Activated naive CD8-positive, alpha-beta T cell treated with anti-CD3 and anti-CD28 coated beads, Interleukin-2, amount 10 ng/mL, durations not matched to agents 7 days and 5 days (primary cell): ENCODE data around the gene PRRT1. TPM values are rescaled to one million over a fixed set of nuclear protein-coding genes. Genes with fewer than 3 reads are reported as not detected.
A peak's percentile ranks its signal among the peaks of the same experiment; 100 is the strongest.
"Not testable (repeated sequence)": the region's sequence is repeated elsewhere in the genome, so short reads cannot be mapped to it uniquely, and the experiment has no call there.

Experiments
- ATAC-seq: fragments of 150-1000 bp; cut with Tn5 transposase; one replicate; pipeline ENCODE4 v1.10.0; 2021; ENCODE audit warnings: low read depth, moderate library complexity
- POLR2A ChIA-PET: fragments of 350-600 bp; sonication (Branson Sonifier 250); formaldehyde crosslinking; loops from one replicate; lab custom pipeline; 2021; ENCODE audit warnings: antibody characterized with exemption; lab: Charles Lee
- DNase-seq: peaks from one replicate; pipeline ENCODE4 v3.0.0; 2021
- H3K27ac Mint-ChIP-seq: one replicate; pipeline ENCODE4 v1.8.0; 2022; ENCODE audit warnings: mild to moderate bottlenecking, mixed read lengths
- H3K27me3 Mint-ChIP-seq: one replicate; pipeline ENCODE4 v1.8.0; 2022; ENCODE audit warnings: mild to moderate bottlenecking, moderate library complexity, mixed read lengths
- H3K36me3 Mint-ChIP-seq: one replicate; pipeline ENCODE4 v1.8.0; 2021; ENCODE audit warnings: mild to moderate bottlenecking, mixed read lengths
- H3K4me1 Mint-ChIP-seq: one replicate; pipeline ENCODE4 v1.8.0; 2021; ENCODE audit warnings: mixed read lengths
- H3K4me3 Mint-ChIP-seq: one replicate; pipeline ENCODE4 v1.8.0; 2022; ENCODE audit warnings: mild to moderate bottlenecking, moderate library complexity, mixed read lengths
- H3K9me3 Mint-ChIP-seq: one replicate; pipeline ENCODE4 v1.8.0; 2021; ENCODE audit warnings: mixed read lengths
- total RNA-seq, 2 experiments: library from RNA; stranded (reverse); gene quantifications; one replicate each; pipeline ENCODE4 v1.2.3, GENCODE V29; 2021

Gene PRRT1
- total RNA-seq = 1 to 10 TPM; 1.1 to 1.2 TPM

- Mint-ChIP-seq H3K27me3 (peaks cover 30% of the 10 kb centered on the region), H3K4me3 (peak within 1 kb of the TSS; percentile 67), H3K9me3 (no peaks in the 10 kb centered on the region), H3K4me1 (peaks cover 40% of the 10 kb centered on the region), H3K36me3 (peaks cover 3% of the 10 kb centered on the region), H3K27ac (peak within 1 kb of the TSS; percentile 74)
- ATAC-seq (no peak), DNase-seq (no peak)
- POLR2A ChIA-PET = no interaction called here
Measured at GRCh38 chr6:32151863-32152768, at the start of gene PRRT1. Gene PRRT1 (minus strand): TSS chr6:32151939. CDS start chr6:32151827, 112 bp downstream.

- Mint-ChIP-seq H3K4me1 (peaks cover 4% of the 10 kb centered on the region), H3K9me3 (no peaks in the 10 kb centered on the region), H3K36me3 (no peaks in the 10 kb centered on the region), H3K4me3 (no peak overlapping the region), H3K27me3 (peaks cover 4% of the 10 kb centered on the region), H3K27ac (no peak overlapping the region)
- POLR2A ChIA-PET = no interaction called here
- ATAC-seq (no peak), DNase-seq (no peak)
Measured at GRCh38 chr6:32200711-32201475, 49.2 kb upstream of the PRRT1 start.

- no peak overlapping the region for H3K27ac Mint-ChIP-seq
- ATAC-seq = no peak
Measured at GRCh38 chr6:32198866-32199265, 47.1 kb upstream of the PRRT1 start.

GRCh38 chr6:32198345-32198696, 46.6 kb upstream of the PRRT1 start:
- Mint-ChIP-seq H3K4me3 (no peak overlapping the region), H3K4me1 (peaks cover 23% of the 10 kb centered on the region), H3K27ac (no peak overlapping the region), H3K36me3 (no peaks in the 10 kb centered on the region), H3K27me3 (no peaks in the 10 kb centered on the region), H3K9me3 (no peaks in the 10 kb centered on the region)
- POLR2A ChIA-PET = interaction anchor here (0.6 kb wide), 1 partner anchor 90 kb away, joined by 3 read pairs; no protein-coding TSS in a partner anchor
- DNase-seq (no peak), ATAC-seq (no peak)

More at GRCh38 chr6:32198866-32199265, 47.1 kb upstream of the PRRT1 start:
- DNase-seq = no peak
- no peak overlapping the region for H3K4me3 Mint-ChIP-seq
- no peaks in the 10 kb centered on the region for H3K9me3 Mint-ChIP-seq
- POLR2A ChIA-PET = no interaction called here
- peaks cover 18% of the 10 kb centered on the region for H3K4me1 Mint-ChIP-seq
- no peaks in the 10 kb centered on the region for H3K36me3 Mint-ChIP-seq
- H3K27me3 Mint-ChIP-seq = no peaks in the 10 kb centered on the region

- H3K4me3 Mint-ChIP-seq = peak overlapping the region; percentile 96
Measured at GRCh38 chr6:32196682-32197616, 45.2 kb upstream of the PRRT1 start.

GRCh38 chr6:32195902-32196681, 44.4 kb upstream of the PRRT1 start:
- Mint-ChIP-seq H3K27ac (peak overlapping the region; percentile 98), H3K4me1 (peaks cover 24% of the 10 kb centered on the region), H3K36me3 (peaks cover 9% of the 10 kb centered on the region), H3K9me3 (no peaks in the 10 kb centered on the region), H3K27me3 (no peaks in the 10 kb centered on the region), H3K4me3 (peak overlapping the region; percentile 96)
- ATAC-seq (no peak), DNase-seq (peak; percentile 74)
- POLR2A ChIA-PET = interaction anchor here (0.5 to 2.0 kb wide), 20 partner anchors 15 to 1075 kb away, joined by 3 to 20 read pairs (median 4); partner anchors contain the start of genes AGPAT1, ATF6B, EHMT2 and FKBPL

More at GRCh38 chr6:32196682-32197616, 45.2 kb upstream of the PRRT1 start:
- ATAC-seq (no peak), DNase-seq (no peak)
- POLR2A ChIA-PET = interaction anchor here (0.7 to 1.1 kb wide), 4 partner anchors 8 to 56 kb away, joined by 3 read pairs; no protein-coding TSS in a partner anchor
- no peaks in the 10 kb centered on the region for H3K27me3 Mint-ChIP-seq
- H3K27ac Mint-ChIP-seq = peak overlapping the region; percentile 98
- H3K36me3 Mint-ChIP-seq = peaks cover under 1% of the 10 kb centered on the region
- H3K4me1 Mint-ChIP-seq = peaks cover 24% of the 10 kb centered on the region
- no peaks in the 10 kb centered on the region for H3K9me3 Mint-ChIP-seq

- ATAC-seq (peak; percentile 90), DNase-seq (peak; percentile 100)
- POLR2A ChIA-PET = interaction anchor here (0.5 to 2.0 kb wide), 20 partner anchors 12 to 1076 kb away, joined by 3 to 20 read pairs (median 4); partner anchors contain the start of genes AGPAT1, ATF6B, EHMT2 and FKBPL
- Mint-ChIP-seq H3K9me3 (no peaks in the 10 kb centered on the region), H3K27me3 (no peaks in the 10 kb centered on the region), H3K4me3 (peak overlapping the region; percentile 96), H3K27ac (peak overlapping the region; percentile 98), H3K4me1 (peaks cover 24% of the 10 kb centered on the region), H3K36me3 (peaks cover 12% of the 10 kb centered on the region)
Measured at GRCh38 chr6:32195652-32195901, 43.8 kb upstream of the PRRT1 start.

GRCh38 chr6:32194825-32195651, 43.3 kb upstream of the PRRT1 start:
- no peaks in the 10 kb centered on the region for H3K9me3 Mint-ChIP-seq
- peak overlapping the region; percentile 98 for H3K27ac Mint-ChIP-seq
- ATAC-seq (no peak), DNase-seq (no peak)
- peak overlapping the region; percentile 96 for H3K4me3 Mint-ChIP-seq
- peaks cover 17% of the 10 kb centered on the region for H3K36me3 Mint-ChIP-seq
- peaks cover 24% of the 10 kb centered on the region for H3K4me1 Mint-ChIP-seq
- no peaks in the 10 kb centered on the region for H3K27me3 Mint-ChIP-seq
- POLR2A ChIA-PET = interaction anchor here (0.5 to 2.0 kb wide), 20 partner anchors 13 to 1076 kb away, joined by 3 to 20 read pairs (median 4); partner anchors contain the start of genes AGPAT1, ATF6B, EHMT2 and FKBPL

- POLR2A ChIA-PET = interaction anchor here (2.0 kb wide), 1 partner anchor 21 kb away, joined by 6 read pairs; no protein-coding TSS in a partner anchor
- H3K27ac Mint-ChIP-seq = peak overlapping the region; percentile 98
- H3K9me3 Mint-ChIP-seq = no peaks in the 10 kb centered on the region
- no peaks in the 10 kb centered on the region for H3K27me3 Mint-ChIP-seq
- DNase-seq (no peak), ATAC-seq (no peak)
- H3K4me1 Mint-ChIP-seq = peaks cover 24% of the 10 kb centered on the region
- peaks cover 18% of the 10 kb centered on the region for H3K36me3 Mint-ChIP-seq
- H3K4me3 Mint-ChIP-seq = peak overlapping the region; percentile 96
Measured at GRCh38 chr6:32194388-32194787, 42.6 kb upstream of the PRRT1 start.

GRCh38 chr6:32193096-32193495, 41.4 kb upstream of the PRRT1 start:
- Mint-ChIP-seq H3K36me3 (peaks cover 28% of the 10 kb centered on the region), H3K4me1 (peaks cover 35% of the 10 kb centered on the region), H3K4me3 (peak overlapping the region; percentile 94), H3K27ac (peak overlapping the region; percentile 98)
- POLR2A ChIA-PET = interaction anchor here (0.6 to 5.7 kb wide), 9 partner anchors 12 to 1596 kb away, joined by 3 to 61 read pairs (median 6); partner anchors contain the start of genes AGPAT1, ATF6B, DXO and FKBPL
- not testable (repeated sequence) for DNase-seq, H3K9me3 Mint-ChIP-seq, H3K27me3 Mint-ChIP-seq, ATAC-seq

GRCh38 chr6:32192608-32193039, 40.9 kb upstream of the PRRT1 start, which contains the start of gene GPSM3:
Gene GPSM3 (minus strand): TSS chr6:32192643. CDS start chr6:32192513, 130 bp downstream.
- peaks cover 36% of the 10 kb centered on the region for H3K4me1 Mint-ChIP-seq
- peak; percentile 76 for DNase-seq
- H3K27me3 Mint-ChIP-seq = no peaks in the 10 kb centered on the region
- ATAC-seq = no peak
- H3K36me3 Mint-ChIP-seq = peaks cover 30% of the 10 kb centered on the region
- no peaks in the 10 kb centered on the region for H3K9me3 Mint-ChIP-seq
- peak within 1 kb of the TSS; percentile 98 for H3K27ac Mint-ChIP-seq
- POLR2A ChIA-PET = interaction anchor here (0.6 to 5.7 kb wide), 12 partner anchors 12 to 1596 kb away, joined by 3 to 61 read pairs (median 6); partner anchors contain the start of genes AGPAT1, ATF6B, DXO and FKBPL
- H3K4me3 Mint-ChIP-seq = peak within 1 kb of the TSS; percentile 94
